Ovary (tissue), 3 donors: ENCODE data around the gene UBXN7.

ENCODE experiments used
- EP300 ChIP-seq: sonication (generic); formaldehyde crosslinking; IDR thresholded peaks from one replicate; pipeline ENCODE4 v1.6.1; 2017; ENCODE audit warnings: antibody characterized with exemption
- POLR2A ChIP-seq: fragments of 450-650 bp; IDR thresholded peaks from one replicate; pipeline ENCODE4 v1.6.1; 2017; ENCODE audit warnings: antibody characterized with exemption, mild to moderate bottlenecking, moderate library complexity
- TF ChIP-seq, protein P1 (sequence below), 3 donors: fragments of 450-650 bp in 2 of 3; fragments of 200-600 bp in 1 of 3; IDR thresholded peaks; one replicate each; pipeline versions ENCODE4 v1.5.1 to v1.8.0; 2016 to 2022; ENCODE audit warnings: antibody characterized with exemption in 3 of 3, mild to moderate bottlenecking in 1 of 3
- donor health status: DM: no; HTN: no; CAD: no.

DNA sequence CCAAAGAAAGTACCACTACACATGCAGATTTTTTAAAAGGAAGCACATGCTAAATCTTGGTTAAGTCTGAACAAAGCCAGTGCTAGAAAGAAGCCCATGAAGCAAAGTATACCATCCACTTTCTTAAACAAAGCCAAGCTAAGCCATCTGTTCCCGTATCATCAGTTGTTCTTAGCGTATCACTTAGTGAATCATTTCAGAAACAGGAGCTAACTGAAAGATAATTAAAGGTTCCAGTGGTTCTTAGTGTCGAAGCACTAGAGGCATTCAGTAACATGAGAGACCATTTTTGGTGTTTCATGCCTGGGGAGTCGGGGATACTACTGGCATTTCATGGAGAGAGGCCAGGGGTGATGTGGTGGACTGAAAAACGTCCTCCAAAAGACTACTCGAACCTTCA lies 12.8 kb downstream of the UBXN7 start:
- TF ChIP-seq POLR2A (no peak), EP300 (no peak)
- TF ChIP-seq, protein P1, sequence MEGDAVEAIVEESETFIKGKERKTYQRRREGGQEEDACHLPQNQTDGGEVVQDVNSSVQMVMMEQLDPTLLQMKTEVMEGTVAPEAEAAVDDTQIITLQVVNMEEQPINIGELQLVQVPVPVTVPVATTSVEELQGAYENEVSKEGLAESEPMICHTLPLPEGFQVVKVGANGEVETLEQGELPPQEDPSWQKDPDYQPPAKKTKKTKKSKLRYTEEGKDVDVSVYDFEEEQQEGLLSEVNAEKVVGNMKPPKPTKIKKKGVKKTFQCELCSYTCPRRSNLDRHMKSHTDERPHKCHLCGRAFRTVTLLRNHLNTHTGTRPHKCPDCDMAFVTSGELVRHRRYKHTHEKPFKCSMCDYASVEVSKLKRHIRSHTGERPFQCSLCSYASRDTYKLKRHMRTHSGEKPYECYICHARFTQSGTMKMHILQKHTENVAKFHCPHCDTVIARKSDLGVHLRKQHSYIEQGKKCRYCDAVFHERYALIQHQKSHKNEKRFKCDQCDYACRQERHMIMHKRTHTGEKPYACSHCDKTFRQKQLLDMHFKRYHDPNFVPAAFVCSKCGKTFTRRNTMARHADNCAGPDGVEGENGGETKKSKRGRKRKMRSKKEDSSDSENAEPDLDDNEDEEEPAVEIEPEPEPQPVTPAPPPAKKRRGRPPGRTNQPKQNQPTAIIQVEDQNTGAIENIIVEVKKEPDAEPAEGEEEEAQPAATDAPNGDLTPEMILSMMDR (IDR thresholded peaks at IDR 0.05) = no peak
